Lower lobe of right lung (tissue), 2 donors: ENCODE measurements around the gene RBM33. TPM values are rescaled to one million over a fixed set of nuclear protein-coding genes. Genes with fewer than 3 reads are reported as not detected.

Experiments
- ATAC-seq, 2 donors: fragments of 200-7000 bp; cut with Tn5 transposase; one replicate each; pipeline ENCODE4 v1.9.1; 2020 to 2022; ENCODE audit warnings: mild to moderate bottlenecking in 2 of 2, moderate library complexity in 2 of 2
- DNase-seq: peaks from one replicate; pipeline ENCODE4 v3.0.0-alpha.2; 2020
- H3K27ac ChIP-seq: fragments of 200-600 bp; one replicate; pipeline ENCODE4 v1.8.0; 2022
- H3K27me3 ChIP-seq: fragments of 200-600 bp; one replicate; pipeline ENCODE4 v1.8.0; 2022; ENCODE audit warnings: low read depth
- H3K36me3 ChIP-seq: fragments of 200-600 bp; one replicate; pipeline ENCODE4 v1.8.0; 2022; ENCODE audit warnings: mild to moderate bottlenecking
- H3K4me1 ChIP-seq: fragments of 200-600 bp; one replicate; pipeline ENCODE4 v1.8.0; 2022
- H3K4me3 ChIP-seq: fragments of 200-600 bp; one replicate; pipeline ENCODE4 v1.8.0; 2022; ENCODE audit warnings: mild to moderate bottlenecking
- H3K9me3 ChIP-seq: fragments of 200-600 bp; one replicate; pipeline ENCODE4 v1.8.0; 2022
- intact Hi-C: fragments of 100-400 bp; cut with DNase I; formaldehyde crosslinking; loops from one replicate; pipeline ENCODE4 v1.11.0; 2022
- total RNA-seq: library from RNA; stranded (reverse); fragmentation: NEBNext Ultra II Directional; extraction: Animal tissue kit (Norgen Biotek cat#: 25700); gene quantifications from one replicate; pipeline ENCODE4 v1.2.1, GENCODE V29; 2021
- TF ChIP-seq, protein P1 (sequence below): fragments of 200-600 bp; IDR thresholded peaks from one replicate; pipeline ENCODE4 v1.8.0; 2022; ENCODE audit warnings: antibody characterized with exemption, mild to moderate bottlenecking
- donor health status: DM: no; HTN: yes; CAD: no; lungs with severe emphysema.

RBM33 gene
- total RNA-seq, 1 donor from 2014 or later, result 67.2 TPM

DNA sequence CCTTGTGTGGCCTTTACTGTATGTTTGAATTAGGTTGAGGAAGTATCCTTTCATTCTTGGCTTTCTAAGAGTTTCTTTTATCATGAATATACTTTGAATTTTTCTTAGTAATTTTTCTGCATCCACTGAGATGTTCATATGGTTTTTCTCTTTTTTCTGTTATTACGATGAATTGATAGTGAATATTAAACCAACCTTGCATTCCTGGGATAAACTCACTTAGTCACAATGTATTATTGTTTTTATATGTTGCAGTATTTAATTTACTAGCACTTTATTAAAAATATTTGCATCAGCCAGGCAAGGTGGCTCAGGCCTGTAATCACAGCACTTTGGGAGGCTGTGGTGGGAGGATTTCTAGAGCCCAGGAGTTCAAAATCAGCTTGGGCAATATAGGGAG lies 15.3 kb upstream of the RBM33 start:
- Histone ChIP-seq H3K4me1 (no peaks in the 10 kb centered on the region), H3K27me3 (no peaks in the 10 kb centered on the region), H3K9me3 (peaks cover 17% of the 10 kb centered on the region), H3K4me3 (no peak overlapping the region), H3K27ac (no peak overlapping the region), H3K36me3 (no peaks in the 10 kb centered on the region)
- TF ChIP-seq, protein P1, sequence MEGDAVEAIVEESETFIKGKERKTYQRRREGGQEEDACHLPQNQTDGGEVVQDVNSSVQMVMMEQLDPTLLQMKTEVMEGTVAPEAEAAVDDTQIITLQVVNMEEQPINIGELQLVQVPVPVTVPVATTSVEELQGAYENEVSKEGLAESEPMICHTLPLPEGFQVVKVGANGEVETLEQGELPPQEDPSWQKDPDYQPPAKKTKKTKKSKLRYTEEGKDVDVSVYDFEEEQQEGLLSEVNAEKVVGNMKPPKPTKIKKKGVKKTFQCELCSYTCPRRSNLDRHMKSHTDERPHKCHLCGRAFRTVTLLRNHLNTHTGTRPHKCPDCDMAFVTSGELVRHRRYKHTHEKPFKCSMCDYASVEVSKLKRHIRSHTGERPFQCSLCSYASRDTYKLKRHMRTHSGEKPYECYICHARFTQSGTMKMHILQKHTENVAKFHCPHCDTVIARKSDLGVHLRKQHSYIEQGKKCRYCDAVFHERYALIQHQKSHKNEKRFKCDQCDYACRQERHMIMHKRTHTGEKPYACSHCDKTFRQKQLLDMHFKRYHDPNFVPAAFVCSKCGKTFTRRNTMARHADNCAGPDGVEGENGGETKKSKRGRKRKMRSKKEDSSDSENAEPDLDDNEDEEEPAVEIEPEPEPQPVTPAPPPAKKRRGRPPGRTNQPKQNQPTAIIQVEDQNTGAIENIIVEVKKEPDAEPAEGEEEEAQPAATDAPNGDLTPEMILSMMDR, result no peak
- no peak for DNase-seq
- intact Hi-C loops, result no loop called here
- ATAC-seq, result no peak

GRCh38 chr7:155631155-155631554 lies 13.3 kb upstream of the RBM33 start:
- Histone ChIP-seq H3K4me1 (no peaks in the 10 kb centered on the region), H3K36me3 (no peaks in the 10 kb centered on the region), H3K9me3 (peaks cover 22% of the 10 kb centered on the region), H3K4me3 (no peak overlapping the region), H3K27ac (no peak overlapping the region), H3K27me3 (no peaks in the 10 kb centered on the region)
- intact Hi-C loops, result no loop called here
- ATAC-seq (no peak), DNase-seq (no peak)
- TF ChIP-seq, protein P1, result no peak

GRCh38 chr7:155635817-155636216 lies 8.6 kb upstream of the RBM33 start:
- DNase-seq (no peak), ATAC-seq (no peak)
- H3K36me3 ChIP-seq, result no peaks in the 10 kb centered on the region
- intact Hi-C loops, result no loop called here
- H3K27me3 ChIP-seq, result no peaks in the 10 kb centered on the region
- TF ChIP-seq, protein P1, result no peak
- peaks cover 7% of the 10 kb centered on the region for H3K9me3 ChIP-seq
- H3K4me1 ChIP-seq, result no peaks in the 10 kb centered on the region
- no peak overlapping the region for H3K4me3 ChIP-seq
- H3K27ac ChIP-seq, result no peak overlapping the region

DNA sequence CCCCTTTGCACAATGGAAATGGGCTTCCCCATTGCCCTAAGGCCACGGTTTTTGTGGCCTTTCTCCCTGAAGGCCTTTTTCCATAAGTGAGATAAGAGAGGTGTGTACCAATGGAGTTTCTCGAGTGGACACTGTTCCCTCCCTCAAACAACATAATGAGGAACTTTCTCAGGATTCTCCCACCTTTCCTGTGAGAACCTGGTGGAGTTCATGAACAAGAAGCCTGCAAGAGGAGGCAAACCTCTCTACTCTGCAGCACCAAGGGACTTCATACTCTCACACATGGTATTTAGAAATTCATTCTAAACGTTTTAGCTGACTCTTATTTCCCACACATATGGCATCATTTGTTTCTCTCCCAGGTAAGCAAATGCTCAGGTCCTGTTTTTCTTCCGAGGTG lies 7.3 kb upstream of the RBM33 start:
- intact Hi-C loops, result no loop called here
- no peak for ATAC-seq

GRCh38 chr7:155638366-155638765 lies 6.1 kb upstream of the RBM33 start:
- TF ChIP-seq, protein P1, result no peak
- no peak for DNase-seq
- intact Hi-C loops, result no loop called here
- peaks cover 7% of the 10 kb centered on the region for H3K9me3 ChIP-seq
- H3K27me3 ChIP-seq, result no peaks in the 10 kb centered on the region
- H3K36me3 ChIP-seq, result peaks cover 8% of the 10 kb centered on the region
- H3K4me1 ChIP-seq, result peaks cover 5% of the 10 kb centered on the region
- no peak overlapping the region for H3K4me3 ChIP-seq
- ATAC-seq, result no peak
- H3K27ac ChIP-seq, result no peak overlapping the region

More for the DNA sequence above, 7.3 kb upstream of the RBM33 start:
- no peaks in the 10 kb centered on the region for H3K4me1 ChIP-seq
- no peaks in the 10 kb centered on the region for H3K27me3 ChIP-seq
- H3K36me3 ChIP-seq, result peaks cover 4% of the 10 kb centered on the region
- no peak overlapping the region for H3K27ac ChIP-seq
- H3K4me3 ChIP-seq, result no peak overlapping the region
- H3K9me3 ChIP-seq, result peaks cover 7% of the 10 kb centered on the region
- TF ChIP-seq, protein P1, result no peak
- no peak for DNase-seq

GRCh38 chr7:155639958-155640520 lies 4.4 kb upstream of the RBM33 start:
- DNase-seq (no peak), ATAC-seq (no peak)
- H3K9me3 ChIP-seq, result peaks cover 7% of the 10 kb centered on the region
- no peak overlapping the region for H3K27ac ChIP-seq
- peaks cover 9% of the 10 kb centered on the region for H3K4me1 ChIP-seq
- peaks cover 8% of the 10 kb centered on the region for H3K36me3 ChIP-seq
- TF ChIP-seq, protein P1, result no peak
- H3K27me3 ChIP-seq, result no peaks in the 10 kb centered on the region
- no peak overlapping the region for H3K4me3 ChIP-seq
- intact Hi-C loops, result no loop called here
